Anterior cingulate cortex (tissue), 58 donors: ENCODE data around the gene LAMA2.

ENCODE experiments used
- DNase-seq, 58 donors: peaks; one replicate each; lab custom pipeline; 2025; lab: John Stamatoyannopoulos, UW

LAMA2 gene

DNA sequence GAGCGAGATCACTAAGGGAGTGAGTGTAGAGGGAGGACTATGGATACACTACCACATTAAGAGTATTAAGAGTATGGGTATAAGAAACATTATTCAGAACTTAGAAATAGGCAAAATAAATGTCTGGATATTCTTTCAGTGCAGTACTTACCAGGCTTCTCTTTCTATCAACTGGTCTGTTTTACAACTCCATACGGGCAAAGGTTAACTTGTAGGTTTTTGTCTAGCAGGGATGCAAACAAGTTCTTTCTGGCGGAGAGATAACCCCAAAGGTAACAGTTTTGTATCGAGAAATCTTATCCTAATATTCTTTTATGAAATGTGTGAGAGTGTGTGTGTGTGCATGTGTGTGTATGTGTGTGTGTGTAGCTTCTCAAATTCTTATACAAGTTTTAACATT is 640.9 kb downstream of the LAMA2 start:
- no peak for DNase-seq

GRCh38 chr6:129525055-129525454 is 642.1 kb downstream of the LAMA2 start:
- DNase-seq = peak in 2 of 58 donors; percentile 10 to 25

DNA sequence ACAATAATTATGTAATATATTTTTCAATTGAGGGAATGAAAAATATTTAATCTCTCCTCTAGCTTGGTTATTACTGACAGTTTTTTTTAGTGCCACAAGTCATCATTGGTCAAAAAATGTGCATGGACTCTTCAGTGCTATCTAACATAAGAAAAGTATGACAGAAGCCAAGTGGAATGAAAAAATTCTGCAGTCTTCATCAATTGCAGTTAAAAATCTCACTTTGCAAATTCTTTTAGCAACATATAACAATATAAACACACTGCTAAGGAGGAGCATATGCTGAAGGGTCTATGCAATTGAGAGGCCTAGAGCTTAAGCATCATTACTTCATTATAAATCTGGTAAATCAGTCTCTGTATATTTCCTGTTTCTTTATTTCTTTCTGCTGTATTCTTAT is 652.0 kb downstream of the LAMA2 start:
- DNase-seq = no peak

DNA sequence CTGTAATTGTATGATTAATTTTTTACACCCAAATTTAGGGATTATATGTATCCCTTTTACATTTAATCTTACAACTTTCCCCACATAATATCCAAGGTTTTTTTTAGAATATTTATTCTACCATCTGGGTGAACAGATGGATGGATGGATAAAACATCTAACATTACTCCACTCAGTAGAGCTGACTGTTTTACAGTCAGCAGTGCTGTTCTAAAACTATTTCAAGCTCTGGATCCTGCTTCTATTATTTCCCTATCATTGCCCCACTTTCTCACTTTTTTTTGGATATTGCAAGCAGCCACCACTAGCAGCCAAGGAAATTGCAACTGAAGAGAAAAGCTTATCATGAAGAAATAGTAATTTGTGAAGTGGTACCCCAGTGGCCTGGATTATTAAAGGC is 653.3 kb downstream of the LAMA2 start:
- peak in 4 of 58 donors; percentile 7 to 44 (median 24) for DNase-seq

- DNase-seq = no peak
These were observed 656.1 kb downstream of the LAMA2 start for GRCh38 chr6:129539032-129539431.

- no peak for DNase-seq
These were observed 659.8 kb downstream of the LAMA2 start for GRCh38 chr6:129542705-129543104.

- no peak for DNase-seq
These were observed 661.0 kb downstream of the LAMA2 start for GRCh38 chr6:129543981-129544380.

DNA sequence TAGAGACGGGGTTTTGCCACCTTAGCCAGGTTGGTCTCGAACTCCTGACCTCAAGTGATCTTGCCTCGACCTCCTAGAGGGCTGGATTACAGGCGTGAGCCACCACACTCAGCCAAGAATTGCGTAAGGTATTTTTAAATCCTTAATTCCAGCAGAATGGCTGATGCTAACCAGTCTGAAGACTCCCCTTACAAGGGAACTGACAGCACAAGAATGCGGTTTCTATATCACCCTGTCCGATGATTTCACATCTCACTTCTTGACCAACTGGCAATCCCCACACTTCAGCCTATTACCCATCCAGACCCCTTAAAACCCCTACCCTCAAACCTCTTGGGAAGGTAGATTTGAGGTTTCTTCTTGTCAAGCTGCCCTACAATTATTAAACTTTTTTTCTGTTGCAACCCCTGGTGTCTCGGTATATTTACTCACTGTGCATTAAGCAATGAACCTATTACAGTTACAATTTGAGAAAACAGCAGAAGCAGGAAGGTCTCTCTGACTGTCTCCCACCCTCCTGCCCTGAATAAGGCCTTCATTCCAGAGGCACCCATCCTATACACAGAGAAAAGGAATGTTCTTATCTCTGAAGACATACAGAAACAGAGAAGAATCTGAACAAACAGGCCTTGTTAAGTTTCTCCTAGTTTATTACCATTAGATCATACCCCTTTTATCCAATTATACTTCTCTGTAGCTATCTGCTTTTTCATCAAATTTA is 662.1 kb downstream of the LAMA2 start:
- no peak for DNase-seq

DNA sequence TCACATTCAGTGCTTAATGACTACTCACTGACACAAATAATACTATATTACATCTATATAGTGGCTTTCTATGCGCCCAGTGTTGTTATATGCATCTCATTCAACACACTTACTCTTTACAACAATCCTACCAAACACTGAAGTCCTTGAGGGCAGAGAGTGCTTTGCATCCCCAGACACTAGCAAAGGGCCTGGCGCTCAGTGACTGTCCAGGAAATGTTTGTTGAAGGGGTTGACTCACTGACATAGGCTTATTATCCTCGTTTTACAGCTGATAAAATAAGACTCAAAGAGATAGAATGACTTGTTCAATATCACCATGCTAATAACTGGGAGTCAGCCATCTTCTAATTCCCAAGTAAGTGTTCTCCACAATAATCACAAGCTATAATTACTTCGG is 663.8 kb downstream of the LAMA2 start:
- no peak for DNase-seq

DNA sequence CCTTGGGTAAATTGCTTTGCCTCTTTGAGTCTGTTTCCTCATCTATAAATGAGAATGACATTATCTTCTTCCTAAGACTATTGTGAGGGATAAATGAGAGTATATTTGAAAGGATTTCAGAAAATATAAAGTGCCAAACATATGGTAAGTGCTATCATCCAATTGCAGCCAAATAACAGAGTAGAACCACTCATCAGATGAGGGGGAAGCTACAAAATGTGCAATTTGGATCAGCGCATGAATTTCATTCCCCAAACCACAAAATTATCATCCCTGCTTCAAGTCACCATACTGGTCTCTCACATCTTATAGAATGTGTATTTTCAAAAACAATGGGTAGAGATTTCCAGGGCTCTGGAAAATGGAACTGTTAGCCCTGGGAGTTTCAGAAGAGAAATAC is 668.5 kb downstream of the LAMA2 start:
- DNase-seq = peak in 2 of 58 donors; percentile 11 to 15

DNA sequence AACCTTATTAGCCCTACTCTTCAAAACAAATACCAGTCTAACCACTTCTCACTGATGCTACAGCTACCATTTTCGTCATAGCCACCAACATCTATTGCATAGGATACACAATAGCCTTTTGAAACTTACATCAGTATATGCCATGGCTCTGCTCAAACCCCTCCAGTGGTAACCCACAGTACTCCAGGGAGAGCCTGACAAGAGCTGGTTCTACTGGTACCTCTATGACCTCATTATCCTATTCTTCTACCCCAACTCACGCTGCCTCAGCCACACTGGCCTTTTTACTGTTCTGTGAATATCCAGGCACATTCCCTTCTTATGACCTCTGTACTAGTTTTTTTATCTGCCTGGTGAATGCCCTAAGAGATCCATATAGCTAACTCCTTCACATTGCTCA is 669.5 kb downstream of the LAMA2 start:
- no peak for DNase-seq

- DNase-seq = no peak
These were observed 672.4 kb downstream of the LAMA2 start for GRCh38 chr6:129555206-129555832.

- no peak for DNase-seq
These were observed 675.3 kb downstream of the LAMA2 start for GRCh38 chr6:129558248-129558647.

GRCh38 chr6:129565366-129565765 is 682.4 kb downstream of the LAMA2 start:
- DNase-seq = no peak

DNA sequence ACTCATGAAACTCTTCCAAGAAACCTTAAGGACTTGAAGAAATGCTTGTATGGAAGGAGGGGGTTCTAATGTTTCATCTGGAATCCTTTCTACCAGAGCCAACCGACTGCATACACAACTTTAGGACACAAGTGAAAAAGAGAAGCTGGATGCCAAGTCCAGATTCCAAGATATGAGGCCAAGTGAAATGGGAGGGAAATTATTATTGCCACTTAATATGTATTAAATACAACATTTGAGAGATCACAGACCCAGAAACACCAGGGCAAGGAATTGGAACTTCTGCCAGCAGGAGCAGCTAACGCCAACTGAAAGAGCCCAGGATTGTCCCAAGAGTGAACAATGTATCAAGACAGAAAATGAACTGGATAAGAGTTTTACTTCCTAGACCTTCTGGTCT is 682.9 kb downstream of the LAMA2 start:
- no peak for DNase-seq
